ENCODE data around the gene DIAPH2.

The DIAPH2 gene

DNA sequence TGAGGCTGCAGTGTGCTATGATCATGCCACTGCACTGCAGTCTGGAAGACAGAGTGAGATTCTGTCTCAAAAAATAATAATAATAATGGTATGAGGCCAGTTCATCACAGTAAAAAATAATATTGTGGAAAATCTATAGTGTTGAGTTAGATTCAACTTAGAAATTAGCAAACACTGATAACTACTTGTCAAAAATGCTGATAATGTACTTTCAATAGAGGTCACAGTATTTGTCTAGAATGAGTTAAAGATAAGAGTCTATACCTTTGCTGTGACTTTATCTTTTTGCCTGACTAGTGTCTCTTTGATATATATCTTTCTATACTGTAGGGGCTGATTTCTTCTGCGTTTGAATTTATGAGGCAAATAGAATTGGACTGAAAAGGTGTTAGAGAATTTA, 629.7 kb downstream of the DIAPH2 start:
- DNase-seq: no peak

DNA sequence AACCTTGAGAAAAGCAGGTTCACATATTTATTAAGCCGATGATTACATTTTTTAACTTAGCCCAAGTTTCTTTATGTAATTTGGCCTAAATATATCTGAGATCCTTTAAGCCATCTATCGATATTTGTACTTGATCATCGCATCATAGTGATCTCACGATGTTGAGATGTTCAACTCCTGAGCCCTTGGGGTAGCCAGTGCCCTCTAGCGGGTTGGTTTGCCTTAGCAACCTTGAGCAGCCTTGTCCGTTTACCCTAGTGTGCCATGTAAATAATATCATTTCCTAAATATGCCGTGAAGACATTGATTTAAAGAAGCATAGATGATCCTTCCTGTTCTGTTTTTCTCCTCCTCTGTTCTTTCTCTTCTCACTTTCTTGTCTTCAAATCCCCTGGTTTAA, 631.3 kb downstream of the DIAPH2 start:
- no peak for DNase-seq

DNA sequence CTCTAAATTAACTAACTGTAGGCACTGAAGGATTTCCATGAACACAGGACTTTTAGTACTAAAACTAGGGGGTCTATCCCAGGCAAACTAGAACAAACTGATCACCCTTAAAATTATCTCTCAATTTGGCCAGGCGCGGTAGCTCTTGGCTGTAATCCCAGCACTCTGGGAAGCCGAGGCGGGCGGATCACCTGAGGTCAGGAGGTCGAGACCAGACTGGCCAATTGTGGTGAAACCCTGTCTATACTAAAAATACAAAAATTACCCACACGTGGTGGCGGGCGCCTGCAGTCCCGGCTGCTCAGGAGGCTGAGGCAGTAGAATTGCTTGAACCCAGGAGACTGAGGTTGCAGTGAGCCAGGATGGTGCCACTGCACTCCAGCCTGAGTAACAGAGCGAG, 635.7 kb downstream of the DIAPH2 start:
- no peak for DNase-seq

DNA sequence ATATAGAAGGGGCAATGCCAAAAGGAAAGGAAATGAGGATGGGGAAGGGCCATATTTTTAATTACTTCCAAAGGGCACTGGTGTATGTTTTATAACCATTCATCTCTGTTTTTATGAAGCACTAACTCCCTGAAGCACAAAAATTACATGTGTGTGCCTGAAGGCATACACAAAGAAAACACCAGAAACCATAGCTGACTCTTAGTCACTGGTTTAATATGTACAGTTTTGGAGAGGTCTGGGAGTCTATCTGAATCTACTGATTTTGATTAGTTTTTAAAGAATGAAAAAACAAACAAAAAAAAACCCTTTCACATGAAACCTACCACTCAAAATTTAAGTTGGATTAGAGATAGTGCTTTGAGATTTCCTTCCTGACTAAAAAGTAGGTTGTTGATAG, 637.8 kb downstream of the DIAPH2 start:
- no peak for DNase-seq

DNA sequence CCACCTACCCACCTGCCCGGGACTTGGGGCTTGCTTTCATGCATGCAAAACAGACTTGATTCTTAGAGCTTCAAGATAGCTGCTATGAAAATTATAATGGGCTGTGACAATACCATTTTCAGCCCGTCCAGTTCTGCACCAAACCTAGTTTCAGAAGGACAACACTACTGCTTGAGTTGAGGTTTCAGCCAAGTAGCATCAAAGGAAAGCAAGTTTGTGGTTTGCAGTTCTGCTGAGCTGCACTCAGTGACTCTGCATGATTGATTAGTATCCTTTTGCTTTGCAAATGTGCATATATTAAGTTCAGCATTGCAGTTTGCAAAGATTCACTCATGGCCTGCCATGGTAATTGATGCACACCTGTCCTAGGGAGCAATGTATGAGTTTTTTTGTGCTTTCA, 641.8 kb downstream of the DIAPH2 start:
- DNase-seq: no peak

DNA sequence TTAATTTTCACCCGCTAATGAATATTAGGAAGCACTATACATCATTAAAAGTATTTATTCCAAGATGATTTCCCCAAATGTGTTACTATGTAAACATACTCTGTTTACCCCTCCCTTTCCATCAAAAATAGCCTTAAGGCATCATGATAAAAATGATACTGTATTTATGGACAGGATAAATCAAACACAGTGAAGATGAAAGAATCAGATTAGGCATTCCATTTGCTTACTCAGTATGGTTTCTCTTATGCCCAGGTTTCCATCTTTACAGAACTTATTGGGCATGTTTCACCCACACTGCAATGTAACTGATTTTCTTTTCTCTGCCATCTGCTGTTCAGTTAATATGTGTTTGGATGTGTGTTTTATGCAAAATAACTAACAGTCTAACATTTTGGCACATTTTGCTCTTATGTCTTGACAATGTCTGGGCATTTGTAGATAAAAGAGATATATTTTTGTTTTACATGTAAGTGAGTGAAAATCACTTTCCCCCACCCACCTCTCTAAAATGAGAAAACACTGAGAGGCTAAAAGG, 644.3 kb downstream of the DIAPH2 start:
- DNase-seq: no peak

DNA sequence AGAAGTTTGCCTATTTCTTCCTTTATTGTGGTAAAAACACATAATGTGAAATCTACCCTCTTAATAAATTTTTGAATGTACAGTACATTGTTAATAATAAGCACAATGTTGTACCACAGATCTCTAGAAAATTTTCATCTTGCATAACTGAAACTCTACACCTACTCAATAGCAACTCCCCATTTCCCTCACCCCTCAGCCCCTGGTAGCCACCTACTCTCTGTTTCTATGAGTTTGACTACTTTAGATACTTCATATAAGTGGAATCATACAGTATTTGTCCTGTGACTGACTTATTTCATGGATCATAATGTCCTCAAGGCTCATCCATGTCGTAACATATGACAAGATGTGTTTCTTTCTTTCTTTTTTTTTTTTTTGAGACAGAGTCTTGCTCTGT, 645.5 kb downstream of the DIAPH2 start:
- DNase-seq: no peak

DNA sequence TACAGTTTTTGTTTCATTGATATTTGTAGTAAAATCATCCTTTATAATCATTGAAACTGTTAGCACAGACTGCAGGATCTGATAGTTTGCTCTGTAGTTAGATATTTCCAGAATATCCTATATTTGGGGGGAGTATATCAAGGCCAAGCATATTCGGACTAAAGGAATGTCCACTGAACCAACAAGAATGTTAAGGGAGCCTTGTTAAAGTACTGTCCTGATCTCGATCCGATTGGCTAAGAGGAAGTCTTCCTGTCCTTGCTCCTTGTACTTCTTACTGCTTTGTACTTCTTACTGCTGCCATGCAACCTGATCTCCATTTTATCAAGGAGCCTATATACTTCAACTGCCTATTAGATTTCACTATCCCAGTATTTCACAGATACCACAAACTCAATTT, 648.3 kb downstream of the DIAPH2 start:
- DNase-seq: no peak

DNA sequence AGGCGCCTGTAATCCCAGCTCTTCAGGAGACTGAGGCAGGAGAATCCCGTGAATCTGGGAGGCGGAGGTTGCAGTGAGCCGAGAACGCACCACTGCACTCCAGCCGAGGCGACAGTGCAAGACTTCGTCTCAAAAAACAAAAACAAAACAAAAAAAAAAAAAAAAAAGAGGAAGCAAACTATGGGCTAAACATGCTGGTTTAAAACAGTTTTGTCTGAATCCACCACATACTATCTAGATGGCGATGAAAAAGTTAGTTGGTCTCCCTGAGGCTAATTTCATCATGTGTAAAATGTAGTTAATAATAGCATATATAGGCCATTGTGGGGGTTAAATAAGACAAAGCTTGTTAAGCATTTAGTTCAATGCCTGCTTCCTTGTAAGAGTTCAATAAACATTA, 650.2 kb downstream of the DIAPH2 start:
- no peak for DNase-seq

DNA sequence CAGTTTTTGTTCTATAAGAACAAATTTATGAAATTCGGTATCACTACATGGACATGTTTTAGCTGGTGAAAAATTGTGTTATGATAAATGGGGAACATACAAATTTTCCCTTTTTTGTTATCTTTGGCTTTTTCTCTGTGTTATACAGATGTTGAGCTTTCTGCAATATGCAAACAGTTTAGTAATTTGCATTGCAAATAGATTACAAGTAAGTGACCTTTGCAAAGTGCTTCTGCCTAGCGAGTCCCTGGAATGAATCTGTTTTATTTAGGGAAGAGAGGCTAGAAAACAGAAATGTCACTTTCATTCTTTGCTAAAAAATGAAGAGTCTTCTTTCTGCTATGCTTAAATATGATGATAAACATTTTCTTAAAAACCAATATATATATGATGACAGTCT, 660.1 kb downstream of the DIAPH2 start:
- DNase-seq: no peak

DNA sequence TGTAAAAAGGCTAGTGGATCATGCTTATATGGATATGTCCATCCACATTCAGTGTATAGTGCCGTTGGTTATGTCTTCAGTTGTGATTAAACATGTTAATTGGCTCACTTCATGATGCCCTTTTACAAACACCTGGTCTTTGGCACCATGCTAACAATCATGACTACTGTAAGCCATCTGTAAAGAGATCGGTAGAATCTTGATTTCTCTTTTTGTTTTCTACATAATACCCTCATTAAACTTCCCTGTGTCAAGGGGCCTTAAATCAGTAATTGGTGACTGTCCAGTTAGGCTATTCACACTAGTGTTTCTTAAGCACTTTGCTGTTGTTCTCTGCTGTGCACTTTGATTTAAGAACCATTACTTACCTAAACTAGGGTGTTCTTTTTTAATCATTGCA, 674.3 kb downstream of the DIAPH2 start:
- no peak for DNase-seq

DNA sequence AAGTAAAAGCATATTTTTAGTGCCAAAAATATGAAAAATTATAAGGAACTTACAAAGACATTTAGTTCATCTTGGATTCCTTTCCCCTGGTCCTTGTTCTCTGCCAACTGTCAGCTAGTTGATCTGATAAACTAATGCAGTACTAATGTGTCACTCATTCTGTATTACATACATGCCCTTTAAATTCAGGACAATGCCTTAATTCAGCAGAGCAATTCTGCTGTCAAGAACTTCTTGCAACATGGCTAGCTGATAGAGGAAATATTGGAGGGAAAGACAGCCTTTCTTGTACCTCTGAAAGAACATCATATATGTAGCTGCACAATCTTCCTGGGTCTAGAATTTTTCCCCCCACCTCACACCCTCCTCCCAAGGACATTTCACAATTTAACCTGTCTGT, 679.2 kb downstream of the DIAPH2 start:
- no peak for DNase-seq

DNA sequence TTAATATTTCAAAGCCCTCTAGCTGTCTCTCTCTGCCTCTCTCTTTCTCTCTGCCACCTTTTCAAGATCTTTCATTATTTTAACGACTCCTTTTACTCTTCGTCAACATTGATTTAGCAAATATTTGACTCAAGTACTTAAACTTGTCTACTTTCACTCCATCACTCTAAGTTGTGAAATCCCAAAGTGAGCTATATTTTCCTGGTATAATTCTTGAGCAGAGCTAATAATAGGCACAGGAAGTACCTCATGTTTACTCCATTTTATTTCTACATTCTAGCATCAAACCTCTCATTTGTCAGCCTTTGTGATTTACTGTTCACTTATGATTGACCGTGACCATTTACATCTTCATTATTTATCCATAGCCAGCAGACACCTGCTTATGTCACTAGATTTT, 681.6 kb downstream of the DIAPH2 start:
- no peak for DNase-seq

DNA sequence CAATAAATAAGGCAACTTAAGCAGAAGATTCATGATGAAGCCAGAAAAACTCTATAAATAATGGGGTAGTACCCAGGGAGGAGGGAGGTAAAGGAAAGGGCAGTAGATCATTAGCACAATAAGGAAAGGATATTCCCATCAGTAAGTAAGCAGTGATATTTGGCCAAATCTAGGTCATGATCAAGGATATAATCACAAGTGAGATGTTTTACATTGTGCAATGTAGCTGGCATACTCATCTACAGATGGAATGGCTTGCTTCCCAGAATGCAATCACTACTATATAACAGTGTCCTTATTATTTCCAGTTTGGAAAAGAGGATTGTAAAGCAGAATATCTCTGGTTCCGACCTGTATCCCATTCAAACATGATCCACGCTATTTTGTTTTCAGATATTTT, 682.5 kb downstream of the DIAPH2 start:
- no peak for DNase-seq

DNA sequence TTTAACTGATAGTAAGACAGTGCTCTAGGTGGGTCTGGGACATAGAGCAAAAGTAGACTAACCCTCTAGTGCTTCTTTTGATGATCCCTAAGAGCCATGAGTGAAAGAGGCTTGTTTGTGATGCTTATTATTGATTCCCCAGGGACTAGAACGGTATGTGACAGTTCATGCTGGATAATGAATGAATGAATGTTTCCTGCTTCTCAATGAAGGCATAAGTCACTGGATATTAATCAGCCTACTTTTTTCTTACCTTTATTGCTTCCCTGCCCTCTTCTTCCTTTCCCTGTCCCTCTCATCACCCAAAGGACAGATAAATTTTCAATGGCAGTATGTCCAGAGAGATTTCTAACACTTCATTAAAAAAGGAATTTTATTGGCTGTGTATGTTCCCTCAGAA, 685.3 kb downstream of the DIAPH2 start:
- no peak for DNase-seq

DNA sequence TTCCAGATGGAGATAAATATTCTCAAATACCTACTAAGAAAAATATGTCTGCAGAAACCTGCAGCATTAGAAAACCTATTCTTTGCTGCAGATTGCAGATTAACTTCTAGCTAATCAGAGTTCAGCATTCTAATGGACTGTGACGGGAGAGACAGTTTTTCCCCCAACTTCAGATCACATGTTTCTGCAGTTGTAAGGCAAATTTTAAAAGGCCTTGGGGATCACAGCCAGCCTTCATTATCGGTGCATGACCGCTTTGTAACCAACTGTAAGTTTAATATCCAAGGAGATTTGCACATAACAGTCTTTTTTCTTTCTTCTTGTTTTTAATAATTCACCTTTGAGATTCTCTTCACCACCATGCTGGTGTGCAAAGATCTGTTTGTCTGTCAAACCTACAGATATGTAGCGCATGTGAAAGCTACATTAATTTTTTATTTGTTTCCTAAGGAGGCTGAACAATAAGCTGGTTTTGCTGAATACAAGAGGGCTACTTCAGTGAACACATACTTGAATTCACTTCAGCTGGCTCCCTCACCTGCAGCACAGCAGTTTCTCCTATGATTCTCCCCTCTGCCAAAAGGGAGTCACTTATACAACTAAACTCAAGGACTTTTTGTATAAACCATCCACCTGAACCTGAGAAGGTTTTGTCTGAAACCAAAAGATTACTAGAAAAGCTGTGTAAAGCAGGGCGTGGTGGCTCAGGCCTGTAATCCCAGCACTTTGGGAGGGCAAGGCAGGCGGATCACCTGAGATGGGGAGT, 687.5 kb downstream of the DIAPH2 start:
- no peak for DNase-seq

DNA sequence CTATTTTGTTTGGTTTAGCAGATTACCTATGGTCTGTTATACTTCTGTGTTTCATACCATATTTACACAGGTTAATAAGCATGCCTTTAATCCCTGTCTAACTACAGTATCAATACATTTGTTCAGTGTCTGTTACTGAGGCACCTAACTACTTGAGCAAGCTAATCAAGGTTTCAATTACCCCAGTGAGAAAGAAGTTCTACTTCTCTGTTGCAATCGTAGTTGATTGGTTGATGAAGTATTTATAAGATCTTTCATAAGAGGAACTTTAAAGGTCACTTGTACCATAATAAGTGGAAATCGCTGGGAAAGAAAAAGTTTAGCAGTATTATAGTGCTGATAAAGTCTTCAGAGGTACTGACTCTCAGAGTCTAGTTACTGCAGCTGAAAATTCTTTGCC, 689.6 kb downstream of the DIAPH2 start:
- no peak for DNase-seq

DNA sequence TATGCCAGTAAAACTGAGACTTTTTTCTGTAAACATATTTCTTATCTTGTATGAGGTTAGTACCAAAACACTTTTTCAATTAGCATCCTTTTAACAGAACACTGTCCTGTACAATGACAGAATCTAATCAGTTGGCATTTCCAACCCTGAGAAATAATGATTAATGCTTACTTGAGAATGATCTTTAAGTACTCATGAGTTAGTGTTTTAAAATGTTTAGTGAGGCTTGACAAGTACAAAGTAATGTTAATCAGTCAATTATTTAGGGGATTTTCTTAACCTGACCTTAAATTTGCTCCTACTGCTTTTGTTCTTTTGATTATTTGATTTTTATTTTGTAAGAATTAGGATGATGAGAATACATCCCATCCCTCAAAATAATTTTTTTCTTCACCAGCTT, 695.6 kb downstream of the DIAPH2 start:
- DNase-seq: no peak

DNA sequence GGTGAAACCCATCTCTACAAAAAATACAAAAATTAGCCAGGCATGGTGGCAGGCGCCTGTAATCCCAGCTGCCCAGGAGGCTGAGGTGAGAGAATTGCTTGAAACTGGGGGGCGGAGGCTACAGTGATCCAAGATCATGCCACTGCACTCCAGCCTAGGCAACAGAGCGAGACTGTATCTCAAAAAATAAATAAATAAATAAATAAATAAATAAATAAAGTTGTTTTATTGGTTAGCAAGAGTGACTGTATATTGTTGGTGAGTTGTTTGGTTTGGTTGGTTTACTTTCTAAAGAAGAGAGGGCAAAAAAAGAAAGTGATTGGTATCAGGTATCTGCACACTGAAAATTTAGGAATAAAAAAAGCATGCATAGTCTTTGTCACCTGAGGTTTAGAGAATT, 700.0 kb downstream of the DIAPH2 start:
- no peak for DNase-seq

DNA sequence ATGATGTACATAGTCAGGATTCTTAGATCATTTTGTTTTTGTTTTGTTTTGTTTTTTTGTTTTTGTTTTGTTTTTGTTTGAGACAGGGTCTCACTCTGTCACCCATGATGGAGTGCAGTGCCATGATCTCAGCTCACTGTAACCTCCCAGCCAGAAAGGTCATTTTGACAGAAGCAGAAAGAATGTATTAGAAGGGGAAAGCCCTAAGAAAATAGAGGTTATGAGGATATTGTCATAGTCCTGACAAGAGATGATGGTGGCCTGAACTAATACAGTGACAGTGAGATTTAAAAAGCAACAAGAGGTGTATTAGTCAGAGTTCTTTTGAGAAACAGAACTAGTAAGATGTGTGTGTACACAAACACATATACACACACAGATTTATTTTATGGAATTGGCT, 702.4 kb downstream of the DIAPH2 start:
- DNase-seq: no peak

DNA sequence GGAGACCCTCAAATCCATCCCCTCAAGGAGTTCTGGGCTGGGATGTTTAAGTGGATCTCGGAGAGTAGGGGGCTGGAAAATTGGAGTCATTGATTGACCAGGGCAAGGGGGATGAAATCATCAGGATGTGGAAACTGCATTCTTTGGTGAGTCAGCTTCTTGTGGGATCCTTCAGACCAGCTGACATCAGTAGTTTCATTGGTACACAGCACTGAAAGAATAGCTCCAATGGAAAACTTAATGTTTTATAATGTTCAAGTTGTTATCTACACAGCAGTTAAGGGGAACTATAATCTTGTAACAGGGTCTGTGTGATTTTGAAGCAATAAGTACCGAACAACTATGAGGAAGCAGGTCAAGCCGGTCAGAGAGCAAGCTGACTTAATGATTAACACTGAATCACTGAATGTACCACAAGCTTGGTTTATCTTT, 705.1 kb downstream of the DIAPH2 start:
- peak; percentile 2 for DNase-seq

DNA sequence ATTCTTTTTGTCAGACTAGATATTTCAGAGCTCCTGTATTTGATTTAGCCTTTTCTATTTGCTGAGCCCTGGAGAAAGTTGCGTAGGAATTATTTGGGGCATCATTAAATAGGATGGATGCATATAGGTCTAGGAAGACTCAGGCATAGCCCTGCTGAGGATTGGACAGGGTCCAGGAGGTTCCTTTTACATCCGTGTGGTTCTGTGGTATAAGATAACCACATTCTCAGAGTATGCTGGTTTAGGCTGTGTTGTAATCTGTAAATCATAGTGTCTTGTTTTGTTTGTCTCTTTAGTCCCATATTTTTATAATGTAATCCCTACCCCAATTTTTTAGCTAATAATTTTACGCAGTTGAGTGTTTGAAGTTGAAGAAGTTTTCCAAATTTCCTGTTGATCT, 712.7 kb downstream of the DIAPH2 start:
- DNase-seq: no peak

DNA sequence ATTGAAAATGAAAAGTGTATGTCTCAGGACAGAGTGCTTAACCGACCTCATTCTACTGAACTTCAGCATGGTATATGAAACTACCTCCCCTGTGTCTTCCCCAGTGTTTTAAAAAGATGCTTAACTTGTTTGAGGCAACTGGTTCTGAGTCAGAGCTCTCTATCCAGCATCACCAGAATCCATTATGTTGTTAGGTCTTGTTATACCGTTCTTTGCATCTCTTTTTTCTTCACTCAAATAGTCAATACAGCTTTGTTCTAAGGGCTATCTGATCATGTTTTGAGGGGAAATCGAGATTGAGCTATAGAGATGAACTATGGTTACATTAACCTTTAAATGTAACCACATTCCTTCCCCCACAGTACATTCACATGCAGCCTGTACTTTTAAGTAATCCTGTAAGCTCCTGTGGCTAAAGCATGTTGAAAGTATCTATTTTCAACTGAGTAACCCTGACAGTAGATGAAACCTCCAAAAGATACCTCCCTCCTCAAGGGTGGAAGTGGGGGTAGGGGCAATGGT, 713.4 kb downstream of the DIAPH2 start:
- DNase-seq: no peak

DNA sequence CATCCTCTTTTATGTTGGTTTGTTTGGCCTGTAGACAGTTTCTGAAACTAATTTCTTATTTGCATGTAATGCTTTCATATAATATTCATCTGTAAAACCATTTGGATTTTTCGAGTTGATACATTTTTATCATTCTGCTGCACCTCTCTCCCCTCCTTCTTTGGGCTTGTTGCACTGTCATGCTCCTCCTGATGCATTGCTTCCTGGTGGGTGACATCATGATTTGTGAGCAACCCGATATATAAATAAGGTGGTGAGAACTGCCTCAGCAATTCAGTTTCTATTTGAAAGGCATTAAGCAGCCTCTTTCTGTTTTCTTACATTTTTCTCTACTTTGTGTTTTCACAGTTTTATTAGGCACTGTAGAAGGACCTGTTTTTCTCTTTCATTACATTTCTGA, 714.8 kb downstream of the DIAPH2 start:
- no peak for DNase-seq

DNA sequence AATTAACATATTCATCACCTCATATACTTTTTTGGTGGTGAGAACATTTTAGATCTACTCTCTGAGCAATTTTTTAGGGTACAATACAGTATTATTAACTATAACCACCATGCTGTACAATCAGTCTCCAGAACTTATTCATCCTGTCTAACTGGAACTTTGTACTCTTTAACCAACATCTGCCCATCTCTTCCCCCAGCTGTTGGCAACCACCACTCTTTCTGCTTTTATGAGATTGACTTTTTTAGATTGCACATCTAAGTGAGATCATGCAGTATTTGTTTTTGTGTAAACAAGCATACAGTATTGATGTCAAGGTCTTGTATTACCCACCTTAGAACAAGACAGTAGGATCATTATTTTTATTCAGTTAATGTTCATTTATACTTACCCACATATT, 715.9 kb downstream of the DIAPH2 start:
- DNase-seq: no peak
